ENCODE data around the gene LBP. TPM values are rescaled to one million over a fixed set of nuclear protein-coding genes. Genes with fewer than 3 reads are reported as not detected.
"Not testable (repeated sequence)": the region's sequence is repeated elsewhere in the genome, so short reads cannot be mapped to it uniquely, and the experiment has no call there.

The LBP gene
- total and polyA plus RNA-seq, 8 donors = 0.08 to 2.4 TPM; not detected in 6

GRCh38 chr20:38387953-38388352 lies 41.7 kb downstream of the LBP start:
- no peak for DNase-seq
- no peak overlapping the region for H3K4me3 ChIP-seq
- H3K36me3 ChIP-seq = no peaks in the 10 kb centered on the region
- 59 to 74% (median 70%) methylated on average over 4 of the region's 4 CpGs for WGBS, 5 donors
- no peaks in the 10 kb centered on the region for H3K9me3 ChIP-seq
- H3K27ac ChIP-seq = no peak overlapping the region
- H3K4me1 ChIP-seq = no peaks in the 10 kb centered on the region
- intact Hi-C loops (cut with DNase I; ENCODE audit: low total_unique reads) = no loop called here
- TF ChIP-seq POLR2A (IDR thresholded peaks at IDR 0.05) (no peak), EP300 (IDR thresholded peaks at IDR 0.05) (no peak), POLR2AphosphoS5 (IDR thresholded peaks at IDR 0.05) (no peak)
- TF ChIP-seq, protein P1, sequence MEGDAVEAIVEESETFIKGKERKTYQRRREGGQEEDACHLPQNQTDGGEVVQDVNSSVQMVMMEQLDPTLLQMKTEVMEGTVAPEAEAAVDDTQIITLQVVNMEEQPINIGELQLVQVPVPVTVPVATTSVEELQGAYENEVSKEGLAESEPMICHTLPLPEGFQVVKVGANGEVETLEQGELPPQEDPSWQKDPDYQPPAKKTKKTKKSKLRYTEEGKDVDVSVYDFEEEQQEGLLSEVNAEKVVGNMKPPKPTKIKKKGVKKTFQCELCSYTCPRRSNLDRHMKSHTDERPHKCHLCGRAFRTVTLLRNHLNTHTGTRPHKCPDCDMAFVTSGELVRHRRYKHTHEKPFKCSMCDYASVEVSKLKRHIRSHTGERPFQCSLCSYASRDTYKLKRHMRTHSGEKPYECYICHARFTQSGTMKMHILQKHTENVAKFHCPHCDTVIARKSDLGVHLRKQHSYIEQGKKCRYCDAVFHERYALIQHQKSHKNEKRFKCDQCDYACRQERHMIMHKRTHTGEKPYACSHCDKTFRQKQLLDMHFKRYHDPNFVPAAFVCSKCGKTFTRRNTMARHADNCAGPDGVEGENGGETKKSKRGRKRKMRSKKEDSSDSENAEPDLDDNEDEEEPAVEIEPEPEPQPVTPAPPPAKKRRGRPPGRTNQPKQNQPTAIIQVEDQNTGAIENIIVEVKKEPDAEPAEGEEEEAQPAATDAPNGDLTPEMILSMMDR (IDR thresholded peaks at IDR 0.05) = no peak
- peaks cover 0 to 3% (median 0%) of the 10 kb centered on the region in 3 donors for H3K27me3 ChIP-seq

DNA sequence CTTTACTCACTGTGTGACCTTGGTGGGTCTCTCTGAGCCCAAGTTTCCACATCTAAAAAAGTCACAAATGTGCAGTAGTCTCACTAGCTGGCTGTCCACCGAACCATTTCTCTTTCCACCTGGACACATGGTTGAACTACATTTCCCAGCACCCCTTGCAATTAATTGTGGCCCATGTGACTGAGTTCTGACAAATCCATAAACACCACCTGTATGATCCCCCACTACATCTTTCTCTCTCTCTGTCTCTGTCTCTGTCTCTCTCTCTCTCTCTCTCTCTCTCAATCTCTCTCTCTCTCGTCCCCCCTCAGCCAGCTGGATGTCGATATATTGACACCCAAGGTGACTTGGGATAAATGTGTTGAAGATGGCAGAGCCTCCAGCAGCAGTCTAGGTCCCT lies 46.1 kb downstream of the LBP start:
- no peaks in the 10 kb centered on the region for H3K9me3 ChIP-seq
- intact Hi-C loops (cut with DNase I; ENCODE audit: low total_unique reads) = no loop called here
- DNase-seq = no peak
- no peaks in the 10 kb centered on the region for H3K36me3 ChIP-seq
- 65 to 70% (median 67%) methylated on average over 3 of the region's 3 CpGs for WGBS, 5 donors
- H3K4me1 ChIP-seq = no peaks in the 10 kb centered on the region
- no peak for TF ChIP-seq EP300 (IDR thresholded peaks at IDR 0.05)
- TF ChIP-seq POLR2AphosphoS5 (IDR thresholded peaks at IDR 0.05) = no peak
- TF ChIP-seq POLR2A (IDR thresholded peaks at IDR 0.05) = no peak
- TF ChIP-seq, protein P1 (IDR thresholded peaks at IDR 0.05) = no peak
- H3K27ac ChIP-seq = no peak overlapping the region
- no peak overlapping the region for H3K4me3 ChIP-seq
- no peaks in the 10 kb centered on the region for H3K27me3 ChIP-seq

- intact Hi-C loops (cut with DNase I; ENCODE audit: low total_unique reads) = no loop called here
These were observed 47.0 kb downstream of the LBP start for GRCh38 chr20:38393259-38393658.

DNA sequence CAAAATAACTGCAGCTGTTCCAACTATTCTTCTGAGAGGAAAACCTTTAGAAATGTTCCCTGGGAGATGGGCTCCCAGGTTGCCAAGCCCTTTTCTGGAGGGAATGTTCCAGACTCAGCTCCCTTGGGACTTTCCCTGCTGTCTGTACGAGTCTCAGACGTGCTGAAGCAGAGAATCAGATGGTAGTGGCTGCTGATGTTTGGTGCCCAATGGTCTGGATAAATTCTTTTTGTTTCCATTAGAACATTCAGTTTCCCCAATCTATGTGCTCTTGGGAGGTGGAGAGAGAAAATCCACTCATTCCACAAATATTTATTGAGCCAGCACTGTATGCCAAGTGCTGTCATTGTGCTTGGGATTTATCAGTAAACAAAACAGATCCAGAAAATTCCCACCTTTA lies 48.9 kb downstream of the LBP start:
- WGBS, 5 donors = 40 to 66% (median 42%) methylated on average over 2 of the region's 2 CpGs
- H3K27me3 ChIP-seq = no peaks in the 10 kb centered on the region
- H3K27ac ChIP-seq = no peak overlapping the region
- no peak for DNase-seq
- no peaks in the 10 kb centered on the region for H3K9me3 ChIP-seq
- no peaks in the 10 kb centered on the region for H3K36me3 ChIP-seq
- no peak overlapping the region for H3K4me3 ChIP-seq
- H3K4me1 ChIP-seq = no peaks in the 10 kb centered on the region
- intact Hi-C loops (cut with DNase I; ENCODE audit: low total_unique reads) = no loop called here
- no peak for TF ChIP-seq POLR2A (IDR thresholded peaks at IDR 0.05)
- TF ChIP-seq EP300 (IDR thresholded peaks at IDR 0.05) = no peak
- TF ChIP-seq, protein P1 (IDR thresholded peaks at IDR 0.05) = no peak
- no peak for TF ChIP-seq POLR2AphosphoS5 (IDR thresholded peaks at IDR 0.05)

More at GRCh38 chr20:38393259-38393658, 47.0 kb downstream of the LBP start:
- DNase-seq = no peak
- H3K4me1 ChIP-seq = no peaks in the 10 kb centered on the region
- TF ChIP-seq, protein P1 (IDR thresholded peaks at IDR 0.05) = no peak
- no peak for TF ChIP-seq POLR2AphosphoS5 (IDR thresholded peaks at IDR 0.05)
- H3K36me3 ChIP-seq = no peaks in the 10 kb centered on the region
- H3K27ac ChIP-seq = no peak overlapping the region
- no peaks in the 10 kb centered on the region for H3K27me3 ChIP-seq
- H3K9me3 ChIP-seq = no peaks in the 10 kb centered on the region
- no peak overlapping the region for H3K4me3 ChIP-seq
- WGBS, 5 donors = 78 to 88% (median 84%) methylated on average over 5 of the region's 5 CpGs

GRCh38 chr20:38395751-38396395 lies 49.6 kb downstream of the LBP start:
- H3K27me3 ChIP-seq; H3K4me3 ChIP-seq; intact Hi-C loops (cut with DNase I; ENCODE audit: low total_unique reads); H3K4me1 ChIP-seq; DNase-seq; H3K27ac ChIP-seq; H3K9me3 ChIP-seq; H3K36me3 ChIP-seq: not testable (repeated sequence)
- 67 to 85% (median 77%) methylated on average over 2 of the region's 2 CpGs for WGBS, 5 donors

Measured in stomach (tissue), 9 donors.